Panc1 (cell line): Measurements from ENCODE around the gene CLPSL2. TPM values are rescaled to one million over a fixed set of nuclear protein-coding genes. Genes with fewer than 3 reads are reported as not detected.
"Not testable (repeated sequence)": the region's sequence is repeated elsewhere in the genome, so short reads cannot be mapped to it uniquely, and the experiment has no call there.

Source experiments
- ATAC-seq: fragments of 200-7000 bp; cut with Tn5 transposase; 2 replicates; pipeline ENCODE4 v1.9.1; 2020; ENCODE audit warnings: mild to moderate bottlenecking, moderate library complexity
- BruUV-seq: library from RNA; stranded (reverse); fragments of 400-500 nt; replicated peaks from 2 replicates; lab custom pipeline; 2021; lab: Mats Ljungman, UMichigan
- CTCF ChIA-PET: fragments of 300-600 bp; sonication (Branson Sonifier 250); formaldehyde crosslinking; loops from one replicate; lab custom pipeline; 2022; ENCODE audit warnings: antibody characterized with exemption; lab: Charles Lee
- POLR2A ChIA-PET: fragments of 300-600 bp; sonication (Branson Sonifier 250); formaldehyde crosslinking; loops from one replicate; lab custom pipeline; 2022; ENCODE audit warnings: antibody characterized with exemption; lab: Charles Lee
- DNase-seq: peaks from one replicate; pipeline ENCODE4 v3.0.0-alpha.2; 2010; ENCODE audit warnings: low read depth, low spot score
- H3K27ac ChIP-seq: 2 replicates; pipeline ENCODE4 v1.5.1; 2011; ENCODE audit warnings: mild to moderate bottlenecking, low read length, inconsistent platforms
- H3K27me3 ChIP-seq: fragments of 200-500 bp; sonication (Bioruptor generic); 2 replicates; pipeline ENCODE4 v1.6.0; 2014; ENCODE audit warnings: low read length, inconsistent platforms; ENCODE audit not compliant: control insufficient read depth, insufficient read depth
- H3K36me3 ChIP-seq: fragments of 200-500 bp; sonication (Bioruptor generic); 2 replicates; pipeline ENCODE4 v1.5.1; 2014; ENCODE audit warnings: inconsistent platforms, mild to moderate bottlenecking, low read length, moderate library complexity; ENCODE audit not compliant: control insufficient read depth, insufficient read depth
- H3K4me1 ChIP-seq: 2 replicates; pipeline ENCODE4 v1.5.1; 2011; ENCODE audit warnings: inconsistent platforms, mild to moderate bottlenecking, low read length, moderate library complexity; ENCODE audit not compliant: control insufficient read depth, insufficient read depth
- H3K4me3 ChIP-seq, 2 experiments: 2 replicates each; pipeline ENCODE4 v1.5.1; 2011 to 2012; ENCODE audit warnings: low read depth in 2 of 2, low read length in 2 of 2, mild to moderate bottlenecking in 2 of 2, inconsistent platforms in 1 of 2, moderate library complexity in 1 of 2
- H3K9me3 ChIP-seq: fragments of 200-500 bp; sonication (Bioruptor generic); 2 replicates; pipeline ENCODE4 v1.5.1; 2014; ENCODE audit warnings: low read depth, mild to moderate bottlenecking, inconsistent platforms, low read length, moderate library complexity; ENCODE audit not compliant: control insufficient read depth, insufficient read depth
- POLR2AphosphoS5 ChIP-seq: IDR thresholded peaks from 2 replicates; pipeline ENCODE4 v1.6.1; 2012; ENCODE audit warnings: mild to moderate bottlenecking, low read depth, low read length, moderate library complexity
- SIN3A ChIP-seq: IDR thresholded peaks from 2 replicates; pipeline ENCODE4 v1.6.1; 2012; ENCODE audit warnings: low read depth, mild to moderate bottlenecking, low read length, moderate library complexity, borderline replicate concordance; ENCODE audit not compliant: insufficient read depth
- in situ Hi-C: cut with HindIII; loops from 2 replicates; pipeline ENCODE4 v1.10.0; 2016; ENCODE audit warnings: low sequenced_read_pairs, low pct_unique_long_range_greater_than_20kb
- intact Hi-C: fragments of 100-400 bp; cut with micrococcal nuclease; formaldehyde crosslinking; loops from one replicate; pipeline ENCODE4 v1.10.0; 2022; ENCODE audit not compliant: unreplicated experiment
- total RNA-seq: library from RNA; stranded (reverse); gene quantifications from one replicate; pipeline ENCODE4 v1.2.1, GENCODE V29; 2021; ENCODE audit not compliant: unreplicated experiment
- TF ChIP-seq, protein P1 (sequence below), 2 experiments: IDR thresholded peaks; 2 replicates each; pipeline ENCODE4 v1.6.1; 2011 to 2012; ENCODE audit warnings: low read depth in 2 of 2, control low read depth in 1 of 2, low read length in 1 of 2, mild to moderate bottlenecking in 1 of 2, moderate library complexity in 1 of 2; ENCODE audit not compliant: insufficient read depth in 1 of 2
- TF ChIP-seq, protein P2 (sequence below): fragments of 450-650 bp; IDR thresholded peaks from 2 replicates; pipeline ENCODE4 v1.5.1; 2017; ENCODE audit warnings: mild to moderate bottlenecking

CLPSL2 gene
- total RNA-seq, 1 experiment from 2014 or later, result 0.57 TPM

DNA sequence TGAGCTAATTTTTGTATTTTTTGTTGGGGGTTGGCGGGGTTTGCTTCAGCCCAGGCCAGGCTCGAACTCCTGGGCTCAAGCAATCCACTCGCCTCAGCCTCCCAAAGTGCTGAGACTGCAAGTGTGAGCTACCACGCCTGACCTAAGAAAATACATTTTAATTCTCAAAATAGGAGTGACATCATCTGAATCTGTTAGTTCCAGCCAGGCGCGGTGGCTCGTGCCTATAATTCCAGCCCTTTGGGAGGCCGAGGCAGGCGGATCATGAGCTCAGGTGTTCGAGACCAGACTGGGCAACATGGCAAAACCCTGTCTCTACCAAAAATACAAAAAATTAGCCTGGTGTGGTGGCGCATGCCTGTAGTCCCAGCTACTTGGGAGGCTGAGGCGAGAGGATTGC is 42.1 kb upstream of the CLPSL2 start:
- H3K27me3 ChIP-seq, CTCF ChIA-PET, in situ Hi-C loops, H3K4me3 ChIP-seq, BruUV-seq, H3K27ac ChIP-seq, DNase-seq, H3K36me3 ChIP-seq, H3K9me3 ChIP-seq, intact Hi-C loops, ATAC-seq: not testable (repeated sequence)
- POLR2A ChIA-PET, result interaction anchor here (0.6 kb wide), 1 partner anchor 10 kb away, joined by 3 read pairs; no protein-coding TSS in a partner anchor
- H3K4me1 ChIP-seq, result peaks cover 14% of the 10 kb centered on the region

DNA sequence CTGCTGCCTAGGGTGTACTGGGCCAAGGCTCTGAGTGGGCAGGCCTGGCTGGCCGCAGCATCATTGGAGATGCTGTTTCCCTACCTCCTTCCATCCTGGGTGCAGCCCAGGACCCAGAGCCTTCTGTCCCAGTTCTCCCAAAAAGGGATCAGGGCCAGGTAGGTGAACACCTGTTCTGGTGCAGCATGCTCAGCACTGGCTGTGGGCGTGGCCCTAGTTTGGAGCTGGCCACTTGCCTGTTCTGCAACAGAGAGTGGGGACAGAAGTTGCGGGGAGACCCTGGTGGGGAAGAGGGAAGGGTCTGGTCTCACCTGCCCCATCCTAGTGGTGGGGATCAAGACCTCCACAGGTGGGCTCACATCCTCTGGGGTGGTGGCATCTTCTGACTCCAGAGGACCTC is 40.9 kb upstream of the CLPSL2 start:
- Histone ChIP-seq H3K27me3 (no peaks in the 10 kb centered on the region), H3K4me1 (peaks cover 10% of the 10 kb centered on the region), H3K4me3 (no peak overlapping the region), H3K36me3 (no peaks in the 10 kb centered on the region), H3K27ac (no peak overlapping the region), H3K9me3 (no peaks in the 10 kb centered on the region)
- CTCF ChIA-PET, result no interaction called here
- intact Hi-C loops, result loop anchor here (5.0 kb wide), 1 partner anchor 48 kb away; the partner anchor contains the start of gene FKBP5
- no peak for ATAC-seq
- no peak for TF ChIP-seq SIN3A
- TF ChIP-seq POLR2AphosphoS5, result no peak
- TF ChIP-seq, protein P1, sequence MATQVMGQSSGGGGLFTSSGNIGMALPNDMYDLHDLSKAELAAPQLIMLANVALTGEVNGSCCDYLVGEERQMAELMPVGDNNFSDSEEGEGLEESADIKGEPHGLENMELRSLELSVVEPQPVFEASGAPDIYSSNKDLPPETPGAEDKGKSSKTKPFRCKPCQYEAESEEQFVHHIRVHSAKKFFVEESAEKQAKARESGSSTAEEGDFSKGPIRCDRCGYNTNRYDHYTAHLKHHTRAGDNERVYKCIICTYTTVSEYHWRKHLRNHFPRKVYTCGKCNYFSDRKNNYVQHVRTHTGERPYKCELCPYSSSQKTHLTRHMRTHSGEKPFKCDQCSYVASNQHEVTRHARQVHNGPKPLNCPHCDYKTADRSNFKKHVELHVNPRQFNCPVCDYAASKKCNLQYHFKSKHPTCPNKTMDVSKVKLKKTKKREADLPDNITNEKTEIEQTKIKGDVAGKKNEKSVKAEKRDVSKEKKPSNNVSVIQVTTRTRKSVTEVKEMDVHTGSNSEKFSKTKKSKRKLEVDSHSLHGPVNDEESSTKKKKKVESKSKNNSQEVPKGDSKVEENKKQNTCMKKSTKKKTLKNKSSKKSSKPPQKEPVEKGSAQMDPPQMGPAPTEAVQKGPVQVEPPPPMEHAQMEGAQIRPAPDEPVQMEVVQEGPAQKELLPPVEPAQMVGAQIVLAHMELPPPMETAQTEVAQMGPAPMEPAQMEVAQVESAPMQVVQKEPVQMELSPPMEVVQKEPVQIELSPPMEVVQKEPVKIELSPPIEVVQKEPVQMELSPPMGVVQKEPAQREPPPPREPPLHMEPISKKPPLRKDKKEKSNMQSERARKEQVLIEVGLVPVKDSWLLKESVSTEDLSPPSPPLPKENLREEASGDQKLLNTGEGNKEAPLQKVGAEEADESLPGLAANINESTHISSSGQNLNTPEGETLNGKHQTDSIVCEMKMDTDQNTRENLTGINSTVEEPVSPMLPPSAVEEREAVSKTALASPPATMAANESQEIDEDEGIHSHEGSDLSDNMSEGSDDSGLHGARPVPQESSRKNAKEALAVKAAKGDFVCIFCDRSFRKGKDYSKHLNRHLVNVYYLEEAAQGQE (IDR thresholded peaks at IDR 0.05; ENCODE audit: insufficient read depth in 1 of 2, low read depth in 2 of 2, low read length in 1 of 2), result no peak
- TF ChIP-seq, protein P2, sequence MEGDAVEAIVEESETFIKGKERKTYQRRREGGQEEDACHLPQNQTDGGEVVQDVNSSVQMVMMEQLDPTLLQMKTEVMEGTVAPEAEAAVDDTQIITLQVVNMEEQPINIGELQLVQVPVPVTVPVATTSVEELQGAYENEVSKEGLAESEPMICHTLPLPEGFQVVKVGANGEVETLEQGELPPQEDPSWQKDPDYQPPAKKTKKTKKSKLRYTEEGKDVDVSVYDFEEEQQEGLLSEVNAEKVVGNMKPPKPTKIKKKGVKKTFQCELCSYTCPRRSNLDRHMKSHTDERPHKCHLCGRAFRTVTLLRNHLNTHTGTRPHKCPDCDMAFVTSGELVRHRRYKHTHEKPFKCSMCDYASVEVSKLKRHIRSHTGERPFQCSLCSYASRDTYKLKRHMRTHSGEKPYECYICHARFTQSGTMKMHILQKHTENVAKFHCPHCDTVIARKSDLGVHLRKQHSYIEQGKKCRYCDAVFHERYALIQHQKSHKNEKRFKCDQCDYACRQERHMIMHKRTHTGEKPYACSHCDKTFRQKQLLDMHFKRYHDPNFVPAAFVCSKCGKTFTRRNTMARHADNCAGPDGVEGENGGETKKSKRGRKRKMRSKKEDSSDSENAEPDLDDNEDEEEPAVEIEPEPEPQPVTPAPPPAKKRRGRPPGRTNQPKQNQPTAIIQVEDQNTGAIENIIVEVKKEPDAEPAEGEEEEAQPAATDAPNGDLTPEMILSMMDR, result no peak
- DNase-seq, result no peak
- BruUV-seq, result no TSS peak
- in situ Hi-C loops, result no loop called here
- POLR2A ChIA-PET, result no interaction called here

DNA sequence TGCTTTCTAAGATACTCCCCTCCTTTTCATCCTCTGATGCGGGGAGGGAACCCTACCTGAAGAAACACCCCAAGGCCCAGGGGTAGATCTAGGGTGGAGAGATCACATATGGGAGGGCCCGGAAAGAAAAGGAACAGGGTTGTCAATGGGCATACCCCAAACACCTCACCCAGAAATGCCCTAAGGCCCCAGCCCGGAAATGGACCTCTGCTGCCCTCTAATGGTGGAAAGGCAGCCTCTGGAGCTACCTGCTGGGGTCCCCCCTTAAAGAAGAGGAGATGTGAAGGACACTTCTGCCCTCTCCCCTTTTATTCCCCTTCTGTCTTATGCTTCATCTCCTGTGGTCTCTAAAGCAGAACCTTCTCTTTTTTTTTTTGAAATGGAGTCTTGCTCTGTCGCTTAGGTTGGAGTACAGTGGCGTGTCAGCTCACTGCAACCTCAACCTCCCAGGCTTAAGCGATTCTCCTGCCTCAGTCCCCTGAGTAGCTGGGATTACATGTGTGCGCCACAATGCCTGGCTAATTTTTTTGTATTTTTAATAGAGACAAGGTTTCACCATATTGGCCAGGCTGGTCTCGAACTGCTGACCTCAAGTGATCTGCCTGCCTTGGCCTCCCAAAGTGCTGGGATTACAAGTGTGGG is 40.0 kb upstream of the CLPSL2 start:
- H3K36me3 ChIP-seq, result no peaks in the 10 kb centered on the region
- intact Hi-C loops (loop anchor here (1.0 to 5.0 kb wide), 3 partner anchors 49 to 214 kb away; partner anchors contain the start of gene FKBP5), in situ Hi-C loops (no loop called here)
- H3K9me3 ChIP-seq, result no peaks in the 10 kb centered on the region
- H3K4me3 ChIP-seq, result no peak overlapping the region
- no peak overlapping the region for H3K27ac ChIP-seq
- ATAC-seq (peak; percentile 54), DNase-seq (no peak)
- H3K4me1 ChIP-seq, result peaks cover 5% of the 10 kb centered on the region; the same call in 1 of the 2 replicates
- no TSS peak for BruUV-seq
- no peak for TF ChIP-seq SIN3A
- TF ChIP-seq, protein P2, result peak; percentile 94
- no peaks in the 10 kb centered on the region for H3K27me3 ChIP-seq
- ChIA-PET CTCF (interaction anchor here (0.6 to 1.6 kb wide), 13 partner anchors 21 to 220 kb away, joined by 3 to 9 read pairs (median 4); no protein-coding TSS in a partner anchor), POLR2A (no interaction called here)
